ENCODE data around the gene POLR1G.
A peak's percentile ranks its signal among the peaks of the same experiment; 100 is the strongest.

The POLR1G gene

GRCh38 chr19:45448887-45449299 is 42.4 kb downstream of the POLR1G start:
- Histone ChIP-seq H3K36me3 (replicated peaks; ENCODE audit: insufficient read depth, low read length) (no peaks in the 10 kb centered on the region), H3K4me1 (ENCODE audit: low read length) (peaks cover 18% of the 10 kb centered on the region), H3K4me3 (ENCODE audit: low read length) (no peak overlapping the region), H4K20me1 (ENCODE audit: insufficient read depth, low read length) (no peaks in the 10 kb centered on the region), H3K27me3 (replicated peaks; ENCODE audit: insufficient read depth, low read length) (no peaks in the 10 kb centered on the region), H3K9me2 (replicated peaks; ENCODE audit: insufficient read depth, low read length) (no peaks in the 10 kb centered on the region), H3K9ac (ENCODE audit: low read length) (no peak overlapping the region), H3F3A (ENCODE audit: insufficient read depth, low read length) (peaks cover 26% of the 10 kb centered on the region), H3K4me2 (ENCODE audit: low read depth, low read length) (no peak overlapping the region), H3K79me2 (ENCODE audit: low read length) (no peaks in the 10 kb centered on the region), H3K9me3 (replicated peaks; ENCODE audit: insufficient read depth, low read length) (no peaks in the 10 kb centered on the region), H2AFZ (ENCODE audit: low read length) (no peak overlapping the region), H3K27ac (ENCODE audit: low read length) (no peak overlapping the region)
- no peak for DNase-seq
- TF ChIP-seq EZH2 (optimal IDR thresholded peaks at IDR 0.05; ENCODE audit: low read depth, low read length) (no peak), CTCF (IDR thresholded peaks at IDR 0.05; ENCODE audit: low read length) (no peak)

- Histone ChIP-seq H3K9me3 (replicated peaks; ENCODE audit: insufficient read depth, low read length) (no peaks in the 10 kb centered on the region), H3K79me2 (ENCODE audit: low read length) (no peaks in the 10 kb centered on the region), H3K4me2 (ENCODE audit: low read depth, low read length) (peak overlapping the region; percentile 77), H3K4me1 (ENCODE audit: low read length) (peaks cover 11% of the 10 kb centered on the region), H3K27me3 (replicated peaks; ENCODE audit: insufficient read depth, low read length) (no peaks in the 10 kb centered on the region), H3K27ac (ENCODE audit: low read length) (peak overlapping the region; percentile 84), H4K20me1 (ENCODE audit: insufficient read depth, low read length) (no peaks in the 10 kb centered on the region), H3K36me3 (replicated peaks; ENCODE audit: insufficient read depth, low read length) (no peaks in the 10 kb centered on the region), H3K9ac (ENCODE audit: low read length) (peak overlapping the region; percentile 89), H3F3A (ENCODE audit: insufficient read depth, low read length) (peaks cover 29% of the 10 kb centered on the region), H3K4me3 (ENCODE audit: low read length) (peak overlapping the region; percentile 58), H3K9me2 (replicated peaks; ENCODE audit: insufficient read depth, low read length) (no peaks in the 10 kb centered on the region), H2AFZ (ENCODE audit: low read length) (peak overlapping the region; percentile 11; the same call in 1 of the 2 replicates)
- no peak for TF ChIP-seq CTCF (IDR thresholded peaks at IDR 0.05; ENCODE audit: low read length)
- TF ChIP-seq EZH2 (optimal IDR thresholded peaks at IDR 0.05; ENCODE audit: low read depth, low read length), result no peak
- TF ChIP-seq EZH2phosphoT487 (IDR thresholded peaks at IDR 0.05; ENCODE audit: low read length), result no peak
- no peak for DNase-seq
Observed at GRCh38 chr19:45450012-45450333, 43.5 kb downstream of the POLR1G start.

- Histone ChIP-seq H3K9me3 (replicated peaks; ENCODE audit: insufficient read depth, low read length) (no peaks in the 10 kb centered on the region), H3K27me3 (replicated peaks; ENCODE audit: insufficient read depth, low read length) (no peaks in the 10 kb centered on the region), H3K27ac (ENCODE audit: low read length) (peak overlapping the region; percentile 77), H3K4me2 (ENCODE audit: low read depth, low read length) (peak overlapping the region; percentile 86), H3F3A (ENCODE audit: insufficient read depth, low read length) (peaks cover 24% of the 10 kb centered on the region), H3K9me2 (replicated peaks; ENCODE audit: insufficient read depth, low read length) (no peaks in the 10 kb centered on the region), H3K4me1 (ENCODE audit: low read length) (peaks cover 11% of the 10 kb centered on the region), H3K79me2 (ENCODE audit: low read length) (no peaks in the 10 kb centered on the region), H3K9ac (ENCODE audit: low read length) (peak overlapping the region; percentile 98), H2AFZ (ENCODE audit: low read length) (peak overlapping the region; percentile 48), H3K36me3 (replicated peaks; ENCODE audit: insufficient read depth, low read length) (no peaks in the 10 kb centered on the region), H4K20me1 (ENCODE audit: insufficient read depth, low read length) (no peaks in the 10 kb centered on the region), H3K4me3 (ENCODE audit: low read length) (peak overlapping the region; percentile 73)
- TF ChIP-seq CTCF (IDR thresholded peaks at IDR 0.05; ENCODE audit: low read length), result no peak
- peak; percentile 80 for DNase-seq
Observed at GRCh38 chr19:45451131-45451849, 44.8 kb downstream of the POLR1G start.
